Measurements from ENCODE around the gene KIAA1328. TPM values are rescaled to one million over a fixed set of nuclear protein-coding genes. Genes with fewer than 3 reads are reported as not detected.

The KIAA1328 gene
- total RNA-seq, 1 experiment from 2014 or later = 15.5 TPM

GRCh38 chr18:37006742-37007141 lies 177.8 kb downstream of the KIAA1328 start:
- no peak for DNase-seq
- H3K79me2 ChIP-seq (ENCODE audit: low read length) = no peaks in the 10 kb centered on the region
- H4K20me1 ChIP-seq (ENCODE audit: insufficient read depth, low read depth, low read length) = no peaks in the 10 kb centered on the region

GRCh38 chr18:37012452-37012851 lies 183.5 kb downstream of the KIAA1328 start:
- Histone ChIP-seq H3K36me3 (ENCODE audit: insufficient read depth, low read length) (no peaks in the 10 kb centered on the region), H3K79me2 (ENCODE audit: low read length) (no peaks in the 10 kb centered on the region), H3K9me2 (replicated peaks; ENCODE audit: insufficient read depth, low read length) (no peaks in the 10 kb centered on the region), H3K27me3 (ENCODE audit: low read length) (no peaks in the 10 kb centered on the region), H3K4me1 (ENCODE audit: low read length) (no peaks in the 10 kb centered on the region), H3K9ac (ENCODE audit: low read length) (no peak overlapping the region), H3K4me2 (ENCODE audit: low read depth, low read length, poor library complexity, severe bottlenecking) (no peak overlapping the region), H4K20me1 (ENCODE audit: insufficient read depth, low read depth, low read length) (no peaks in the 10 kb centered on the region), H3K27ac (ENCODE audit: low read length) (no peak overlapping the region), H3K9me3 (ENCODE audit: low read length) (no peaks in the 10 kb centered on the region), H3K4me3 (ENCODE audit: low read length) (no peak overlapping the region), H2AFZ (ENCODE audit: low read length) (no peak overlapping the region)
- no peak for DNase-seq

More at GRCh38 chr18:37006742-37007141, 177.8 kb downstream of the KIAA1328 start:
- Histone ChIP-seq H3K4me1 (ENCODE audit: low read length) (no peaks in the 10 kb centered on the region), H3K4me3 (ENCODE audit: low read length) (no peak overlapping the region), H3K9me3 (ENCODE audit: low read length) (no peaks in the 10 kb centered on the region), H3K27me3 (ENCODE audit: low read length) (no peaks in the 10 kb centered on the region), H3K9ac (ENCODE audit: low read length) (no peak overlapping the region), H3K36me3 (ENCODE audit: insufficient read depth, low read length) (no peaks in the 10 kb centered on the region), H3K27ac (ENCODE audit: low read length) (no peak overlapping the region), H3K4me2 (ENCODE audit: low read depth, low read length, poor library complexity, severe bottlenecking) (no peak overlapping the region), H2AFZ (ENCODE audit: low read length) (no peak overlapping the region), H3K9me2 (replicated peaks; ENCODE audit: insufficient read depth, low read length) (no peaks in the 10 kb centered on the region)

- H3K4me1 ChIP-seq (ENCODE audit: low read length) = no peaks in the 10 kb centered on the region
- no peak overlapping the region for H3K27ac ChIP-seq (ENCODE audit: low read length)
- no peak overlapping the region for H3K4me2 ChIP-seq (ENCODE audit: low read depth, low read length, poor library complexity, severe bottlenecking)
- no peaks in the 10 kb centered on the region for H3K79me2 ChIP-seq (ENCODE audit: low read length)
- no peaks in the 10 kb centered on the region for H3K27me3 ChIP-seq (ENCODE audit: low read length)
- H2AFZ ChIP-seq (ENCODE audit: low read length) = no peak overlapping the region
- H3K4me3 ChIP-seq (ENCODE audit: low read length) = no peak overlapping the region
- H4K20me1 ChIP-seq (ENCODE audit: insufficient read depth, low read depth, low read length) = no peaks in the 10 kb centered on the region
- H3K9me2 ChIP-seq (replicated peaks; ENCODE audit: insufficient read depth, low read length) = no peaks in the 10 kb centered on the region
- H3K9ac ChIP-seq (ENCODE audit: low read length) = no peak overlapping the region
- no peaks in the 10 kb centered on the region for H3K36me3 ChIP-seq (ENCODE audit: insufficient read depth, low read length)
- DNase-seq = peak; percentile 46
- 0 out of 2 replicates have a peak, but pooled peaks cover 4% of the 10 kb centered on the region for H3K9me3 ChIP-seq (ENCODE audit: low read length)
These were observed 190.4 kb downstream of the KIAA1328 start for GRCh38 chr18:37019157-37019827.

- no peaks in the 10 kb centered on the region for H3K36me3 ChIP-seq (ENCODE audit: insufficient read depth, low read length)
- no peak overlapping the region for H3K4me3 ChIP-seq (ENCODE audit: low read length)
- H3K9ac ChIP-seq (ENCODE audit: low read length) = no peak overlapping the region
- H4K20me1 ChIP-seq (ENCODE audit: insufficient read depth, low read depth, low read length) = no peaks in the 10 kb centered on the region
- no peak overlapping the region for H3K27ac ChIP-seq (ENCODE audit: low read length)
- H3K9me3 ChIP-seq (ENCODE audit: low read length) = no peaks in the 10 kb centered on the region
- H3K4me1 ChIP-seq (ENCODE audit: low read length) = no peaks in the 10 kb centered on the region
- no peaks in the 10 kb centered on the region for H3K9me2 ChIP-seq (replicated peaks; ENCODE audit: insufficient read depth, low read length)
- no peak for DNase-seq
- H3K79me2 ChIP-seq (ENCODE audit: low read length) = no peaks in the 10 kb centered on the region
- no peak overlapping the region for H2AFZ ChIP-seq (ENCODE audit: low read length)
- no peak overlapping the region for H3K4me2 ChIP-seq (ENCODE audit: low read depth, low read length, poor library complexity, severe bottlenecking)
- H3K27me3 ChIP-seq (ENCODE audit: low read length) = no peaks in the 10 kb centered on the region
These were observed 204.5 kb downstream of the KIAA1328 start for GRCh38 chr18:37033419-37033818.

GRCh38 chr18:37042381-37042780 lies 213.5 kb downstream of the KIAA1328 start:
- no peaks in the 10 kb centered on the region for H3K36me3 ChIP-seq (ENCODE audit: insufficient read depth, low read length)
- no peaks in the 10 kb centered on the region for H3K9me2 ChIP-seq (replicated peaks; ENCODE audit: insufficient read depth, low read length)
- no peak overlapping the region for H3K4me3 ChIP-seq (ENCODE audit: low read length)
- no peak overlapping the region for H3K27ac ChIP-seq (ENCODE audit: low read length)
- no peaks in the 10 kb centered on the region for H4K20me1 ChIP-seq (ENCODE audit: insufficient read depth, low read depth, low read length)
- no peaks in the 10 kb centered on the region for H3K27me3 ChIP-seq (ENCODE audit: low read length)
- no peak overlapping the region for H3K9ac ChIP-seq (ENCODE audit: low read length)
- H2AFZ ChIP-seq (ENCODE audit: low read length) = no peak overlapping the region
- peaks cover 14% of the 10 kb centered on the region for H3K4me1 ChIP-seq (ENCODE audit: low read length)
- no peak overlapping the region for H3K4me2 ChIP-seq (ENCODE audit: low read depth, low read length, poor library complexity, severe bottlenecking)
- no peak for DNase-seq
- no peaks in the 10 kb centered on the region for H3K79me2 ChIP-seq (ENCODE audit: low read length)
- H3K9me3 ChIP-seq (ENCODE audit: low read length) = peaks cover 8% of the 10 kb centered on the region; the same call in 1 of the 2 replicates

- Histone ChIP-seq H3K36me3 (ENCODE audit: insufficient read depth, low read length) (no peaks in the 10 kb centered on the region), H3K4me1 (ENCODE audit: low read length) (no peaks in the 10 kb centered on the region), H3K9me3 (ENCODE audit: low read length) (no peaks in the 10 kb centered on the region), H3K27me3 (ENCODE audit: low read length) (no peaks in the 10 kb centered on the region), H2AFZ (ENCODE audit: low read length) (no peak overlapping the region), H3K79me2 (ENCODE audit: low read length) (no peaks in the 10 kb centered on the region), H4K20me1 (ENCODE audit: insufficient read depth, low read depth, low read length) (no peaks in the 10 kb centered on the region), H3K9me2 (replicated peaks; ENCODE audit: insufficient read depth, low read length) (no peaks in the 10 kb centered on the region), H3K27ac (ENCODE audit: low read length) (no peak overlapping the region), H3K9ac (ENCODE audit: low read length) (no peak overlapping the region), H3K4me2 (ENCODE audit: low read depth, low read length, poor library complexity, severe bottlenecking) (no peak overlapping the region), H3K4me3 (ENCODE audit: low read length) (no peak overlapping the region)
- no peak for DNase-seq
These were observed 226.3 kb downstream of the KIAA1328 start for GRCh38 chr18:37055137-37055802.

- Histone ChIP-seq H3K4me1 (ENCODE audit: low read length) (no peaks in the 10 kb centered on the region), H3K9me2 (replicated peaks; ENCODE audit: insufficient read depth, low read length) (no peaks in the 10 kb centered on the region), H3K36me3 (ENCODE audit: insufficient read depth, low read length) (no peaks in the 10 kb centered on the region), H3K9ac (ENCODE audit: low read length) (no peak overlapping the region), H3K79me2 (ENCODE audit: low read length) (no peaks in the 10 kb centered on the region), H2AFZ (ENCODE audit: low read length) (no peak overlapping the region), H3K9me3 (ENCODE audit: low read length) (no peaks in the 10 kb centered on the region), H4K20me1 (ENCODE audit: insufficient read depth, low read depth, low read length) (no peaks in the 10 kb centered on the region), H3K4me3 (ENCODE audit: low read length) (no peak overlapping the region), H3K27ac (ENCODE audit: low read length) (no peak overlapping the region), H3K27me3 (ENCODE audit: low read length) (no peaks in the 10 kb centered on the region), H3K4me2 (ENCODE audit: low read depth, low read length, poor library complexity, severe bottlenecking) (no peak overlapping the region)
- DNase-seq = no peak
These were observed 235.3 kb downstream of the KIAA1328 start for GRCh38 chr18:37064187-37064586.

- Histone ChIP-seq H4K20me1 (ENCODE audit: insufficient read depth, low read depth, low read length) (no peaks in the 10 kb centered on the region), H2AFZ (ENCODE audit: low read length) (no peak overlapping the region), H3K79me2 (ENCODE audit: low read length) (no peaks in the 10 kb centered on the region), H3K27ac (ENCODE audit: low read length) (no peak overlapping the region), H3K9me3 (ENCODE audit: low read length) (no peaks in the 10 kb centered on the region), H3K4me1 (ENCODE audit: low read length) (no peaks in the 10 kb centered on the region), H3K4me2 (ENCODE audit: low read depth, low read length, poor library complexity, severe bottlenecking) (no peak overlapping the region), H3K27me3 (ENCODE audit: low read length) (no peaks in the 10 kb centered on the region), H3K4me3 (ENCODE audit: low read length) (no peak overlapping the region), H3K9me2 (replicated peaks; ENCODE audit: insufficient read depth, low read length) (no peaks in the 10 kb centered on the region), H3K36me3 (ENCODE audit: insufficient read depth, low read length) (no peaks in the 10 kb centered on the region), H3K9ac (ENCODE audit: low read length) (no peak overlapping the region)
- no peak for DNase-seq
These were observed 236.3 kb downstream of the KIAA1328 start for GRCh38 chr18:37065254-37065653.
